ENCODE data around the gene EDN1. TPM values are rescaled to one million over a fixed set of nuclear protein-coding genes. Genes with fewer than 3 reads are reported as not detected.

The EDN1 gene
- total and polyA plus RNA-seq, 9 of the 15 experiments (the other 6 are each of a cell fraction or from before 2014, with no cell fraction given): 0.03 to 0.06 TPM; not detected in 7

DNA sequence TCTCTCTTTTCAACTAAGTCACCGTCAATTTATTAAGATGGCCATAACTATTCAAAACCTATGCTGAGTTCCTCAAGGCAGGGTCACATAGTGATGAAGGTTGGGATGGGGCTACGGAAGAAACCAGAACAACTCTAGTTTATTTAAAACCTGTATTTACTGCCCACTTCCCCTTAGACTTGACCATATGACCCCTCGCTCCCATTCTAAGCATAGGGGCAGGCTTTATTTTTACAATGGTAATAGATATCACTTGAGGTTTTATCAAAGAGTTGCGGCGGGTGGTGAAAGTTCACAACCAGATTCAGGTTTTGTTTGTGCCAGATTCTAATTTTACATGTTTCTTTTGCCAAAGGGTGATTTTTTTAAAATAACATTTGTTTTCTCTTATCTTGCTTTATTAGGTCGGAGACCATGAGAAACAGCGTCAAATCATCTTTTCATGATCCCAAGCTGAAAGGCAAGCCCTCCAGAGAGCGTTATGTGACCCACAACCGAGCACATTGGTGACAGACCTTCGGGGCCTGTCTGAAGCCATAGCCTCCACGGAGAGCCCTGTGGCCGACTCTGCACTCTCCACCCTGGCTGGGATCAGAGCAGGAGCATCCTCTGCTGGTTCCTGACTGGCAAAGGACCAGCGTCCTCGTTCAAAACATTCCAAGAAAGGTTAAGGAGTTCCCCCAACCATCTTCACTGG, 5.5 kb downstream of the EDN1 start:
- Histone ChIP-seq H3K9me1 (ENCODE audit: control insufficient read depth, insufficient read depth, low read length) (no peaks in the 10 kb centered on the region), H2AFZ (ENCODE audit: low read depth, low read length) (no peak overlapping the region), H3K36me3 (ENCODE audit: control insufficient read depth, insufficient read depth, low read length) (no peaks in the 10 kb centered on the region), H3K4me3 (no peak overlapping the region), H3K4me2 (ENCODE audit: insufficient read depth, low read length) (no peak overlapping the region), H4K20me1 (replicated peaks; ENCODE audit: control insufficient read depth, insufficient read depth, low read length) (no peaks in the 10 kb centered on the region), H3K9me3 (replicated peaks; ENCODE audit: control insufficient read depth, insufficient read depth, low read depth, low read length) (no peaks in the 10 kb centered on the region), H3K27ac (ENCODE audit: extremely low read depth, low read depth, low read length) (no peak overlapping the region), H3K9ac (ENCODE audit: insufficient read depth in 1 of 2, low read depth in 2 of 2, low read length in 2 of 2) (no peak overlapping the region), H3K79me2 (ENCODE audit: control insufficient read depth, insufficient read depth, low read length) (no peaks in the 10 kb centered on the region), H3K27me3 (ENCODE audit: control insufficient read depth in 2 of 2, insufficient read depth in 2 of 2, low read length in 2 of 2) (peaks cover 16 to 27% of the 10 kb centered on the region in 2 experiments), H3K4me1 (replicated peaks in 1 of 2; ENCODE audit: control insufficient read depth in 2 of 2, insufficient read depth in 2 of 2, low read length in 2 of 2) (no peaks in the 10 kb centered on the region)
- 0 out of 4 replicates have a peak, but pooled peaks of 1 of the 2 experiments have one; percentile 21 for TF ChIP-seq RAD21 (CRISPR knock-in tag; conservative IDR thresholded peaks at IDR 0.05 in 1 of 2, IDR thresholded peaks at IDR 0.05 in 1 of 2)
- TF ChIP-seq CREM (IDR thresholded peaks at IDR 0.05; ENCODE audit: low read depth): no peak
- ATAC-seq (no peak), FAIRE-seq (no peak), DNase-seq (ENCODE audit: extremely low read depth in 1 of 4, low spot score in 3 of 4) (no peak)
- 1% methylated on average over 14 of the region's 14 CpGs for WGBS (ENCODE audit: insufficient coverage, low coverage, missing lambda C conversion rate)
- ChIA-PET CTCF (ENCODE audit: low intra/inter-chr PET ratio) (no interaction called here), POLR2A (no interaction called here)
- intact Hi-C loops (cut with micrococcal nuclease) (no loop called here), in situ Hi-C loops (cut with MboI) (no loop called here)
- no TSS peak for BruUV-seq (replicated peaks)

DNA sequence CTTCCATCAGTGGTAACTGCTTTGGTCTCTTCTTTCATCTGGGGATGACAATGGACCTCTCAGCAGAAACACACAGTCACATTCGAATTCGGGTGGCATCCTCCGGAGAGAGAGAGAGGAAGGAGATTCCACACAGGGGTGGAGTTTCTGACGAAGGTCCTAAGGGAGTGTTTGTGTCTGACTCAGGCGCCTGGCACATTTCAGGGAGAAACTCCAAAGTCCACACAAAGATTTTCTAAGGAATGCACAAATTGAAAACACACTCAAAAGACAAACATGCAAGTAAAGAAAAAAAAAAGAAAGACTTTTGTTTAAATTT, 6.1 kb downstream of the EDN1 start:
- no peak for ATAC-seq

More for the DNA sequence above, 6.1 kb downstream of the EDN1 start:
- no peak for DNase-seq (ENCODE audit: extremely low read depth in 1 of 4, low spot score in 3 of 4)
- no TSS peak for BruUV-seq (replicated peaks)
- Histone ChIP-seq H3K9me1 (ENCODE audit: control insufficient read depth, insufficient read depth, low read length) (no peaks in the 10 kb centered on the region), H3K4me3 (no peak overlapping the region), H3K27ac (ENCODE audit: extremely low read depth, low read depth, low read length) (no peak overlapping the region), H3K36me3 (ENCODE audit: control insufficient read depth, insufficient read depth, low read length) (no peaks in the 10 kb centered on the region), H3K27me3 (ENCODE audit: control insufficient read depth in 2 of 2, insufficient read depth in 2 of 2, low read length in 2 of 2) (peaks cover 16 to 30% of the 10 kb centered on the region in 2 experiments), H2AFZ (ENCODE audit: low read depth, low read length) (no peak overlapping the region), H3K79me2 (ENCODE audit: control insufficient read depth, insufficient read depth, low read length) (no peaks in the 10 kb centered on the region), H3K9ac (ENCODE audit: insufficient read depth in 1 of 2, low read depth in 2 of 2, low read length in 2 of 2) (no peak overlapping the region), H3K4me1 (replicated peaks in 1 of 2; ENCODE audit: control insufficient read depth in 2 of 2, insufficient read depth in 2 of 2, low read length in 2 of 2) (no peaks in the 10 kb centered on the region), H3K9me3 (replicated peaks; ENCODE audit: control insufficient read depth, insufficient read depth, low read depth, low read length) (no peaks in the 10 kb centered on the region), H4K20me1 (replicated peaks; ENCODE audit: control insufficient read depth, insufficient read depth, low read length) (no peaks in the 10 kb centered on the region), H3K4me2 (ENCODE audit: insufficient read depth, low read length) (no peak overlapping the region)
- POLR2A ChIA-PET: interaction anchor here (0.7 kb wide), 1 partner anchor 686 kb away, joined by 3 read pairs; no protein-coding TSS in a partner anchor
- intact Hi-C loops (cut with micrococcal nuclease) (no loop called here), in situ Hi-C loops (cut with MboI) (no loop called here)
- no peak for TF ChIP-seq NR2C2 (CRISPR knock-in tag; IDR thresholded peaks at IDR 0.05)
- no peak for TF ChIP-seq NR2C2 (tag; IDR thresholded peaks at IDR 0.05)
- TF ChIP-seq CEBPB (tag; IDR thresholded peaks at IDR 0.05): no peak
- TF ChIP-seq SMAD2 (IDR thresholded peaks at IDR 0.05; ENCODE audit: low read depth, low read length): no peak
- TF ChIP-seq SPI1 (IDR thresholded peaks at IDR 0.05; ENCODE audit: borderline replicate concordance, low read depth, low read length): no peak
- TF ChIP-seq USF1 (CRISPR knock-in tag; IDR thresholded peaks at IDR 0.05): no peak
- TF ChIP-seq, protein P1, sequence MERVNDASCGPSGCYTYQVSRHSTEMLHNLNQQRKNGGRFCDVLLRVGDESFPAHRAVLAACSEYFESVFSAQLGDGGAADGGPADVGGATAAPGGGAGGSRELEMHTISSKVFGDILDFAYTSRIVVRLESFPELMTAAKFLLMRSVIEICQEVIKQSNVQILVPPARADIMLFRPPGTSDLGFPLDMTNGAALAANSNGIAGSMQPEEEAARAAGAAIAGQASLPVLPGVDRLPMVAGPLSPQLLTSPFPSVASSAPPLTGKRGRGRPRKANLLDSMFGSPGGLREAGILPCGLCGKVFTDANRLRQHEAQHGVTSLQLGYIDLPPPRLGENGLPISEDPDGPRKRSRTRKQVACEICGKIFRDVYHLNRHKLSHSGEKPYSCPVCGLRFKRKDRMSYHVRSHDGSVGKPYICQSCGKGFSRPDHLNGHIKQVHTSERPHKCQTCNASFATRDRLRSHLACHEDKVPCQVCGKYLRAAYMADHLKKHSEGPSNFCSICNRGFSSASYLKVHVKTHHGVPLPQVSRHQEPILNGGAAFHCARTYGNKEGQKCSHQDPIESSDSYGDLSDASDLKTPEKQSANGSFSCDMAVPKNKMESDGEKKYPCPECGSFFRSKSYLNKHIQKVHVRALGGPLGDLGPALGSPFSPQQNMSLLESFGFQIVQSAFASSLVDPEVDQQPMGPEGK (CRISPR knock-in tag; IDR thresholded peaks at IDR 0.05; ENCODE audit: borderline replicate concordance): no peak
- TF ChIP-seq U2AF1 (optimal IDR thresholded peaks at IDR 0.05; ENCODE audit: low read depth, low read length): no peak
- TF ChIP-seq PTTG1 (tag; IDR thresholded peaks at IDR 0.05; ENCODE audit: low read depth): no peak
- CTCF ChIA-PET (ENCODE audit: low intra/inter-chr PET ratio): no interaction called here
- 0% methylated on average over 4 of the region's 5 CpGs for WGBS (ENCODE audit: insufficient coverage, low coverage, missing lambda C conversion rate)
- no peak for FAIRE-seq
